GM12878 (cell line): ENCODE measurements around the gene PPP2R2B. TPM values are rescaled to one million over a fixed set of nuclear protein-coding genes. Genes with fewer than 3 reads are reported as not detected.

Source experiments
- ATAC-seq: fragments of 200-7000 bp; cut with Tn5 transposase; 3 replicates; pipeline ENCODE4 v1.9.1; 2020; ENCODE audit warnings: mild to moderate bottlenecking, moderate library complexity
- BruUV-seq: library from RNA; stranded (reverse); fragments of 400-500 nt; replicated peaks from 2 replicates; lab custom pipeline; 2021; lab: Mats Ljungman, UMichigan
- CTCF ChIA-PET: fragments of 300-600 bp; sonication (Branson Sonifier 250); formaldehyde crosslinking; extraction: SDS; loops from one replicate; lab custom pipeline; 2021; ENCODE audit warnings: inconsistent platforms; lab: Yijun Ruan, JAX
- POLR2A ChIA-PET: fragments of 350-600 bp; formaldehyde crosslinking; extraction: SDS; loops from one replicate; lab custom pipeline; 2021; ENCODE audit warnings: inconsistent platforms; lab: Charles Lee
- RAD21 ChIA-PET: fragments of 300-600 bp; sonication (Branson Sonifier 250); formaldehyde crosslinking; loops from one replicate; lab custom pipeline; 2023; ENCODE audit warnings: antibody characterized with exemption; ENCODE audit not compliant: unreplicated experiment; lab: Charles Lee
- SMC1A ChIA-PET: fragments of 300-600 bp; sonication (Branson Sonifier 250); formaldehyde crosslinking; loops from one replicate; lab custom pipeline; 2023; ENCODE audit not compliant: unreplicated experiment, uncharacterized antibody; lab: Charles Lee
- DNase-seq: peaks from one replicate; pipeline ENCODE4 v3.0.0-alpha.2; 2011; ENCODE audit warnings: low read depth, low spot score
- FAIRE-seq: peaks from 3 replicates; lab custom pipeline; 2011; peaks lifted over from hg19 to GRCh38; lab: Jason Lieb, UNC
- H2AFZ ChIP-seq: 2 replicates; pipeline ENCODE4 v1.6.0; 2011; ENCODE audit warnings: low read depth, low read length, control low read depth; ENCODE audit not compliant: control insufficient read depth
- H3K27ac ChIP-seq: 2 replicates; pipeline ENCODE4 v1.5.1; 2011; ENCODE audit warnings: control low read depth; ENCODE audit not compliant: control insufficient read depth, insufficient read depth
- H3K27me3 ChIP-seq, 2 experiments: replicated peaks in 1 of 2; 2 replicates each; pipeline versions ENCODE4 v1.6.0 to v1.6.1; 2011; ENCODE audit warnings: low read length in 1 of 2; ENCODE audit not compliant: control insufficient read depth in 2 of 2, insufficient read depth in 2 of 2
- H3K36me3 ChIP-seq, 2 experiments: 2 replicates each; pipeline ENCODE4 v1.5.1; 2011; ENCODE audit warnings: low read length in 1 of 2; ENCODE audit not compliant: control insufficient read depth in 2 of 2, insufficient read depth in 2 of 2
- H3K4me1 ChIP-seq: 2 replicates; pipeline ENCODE4 v1.6.1; 2011; ENCODE audit warnings: mild to moderate bottlenecking, low read length, moderate library complexity, mixed read lengths; ENCODE audit not compliant: control insufficient read depth, insufficient read depth
- H3K4me2 ChIP-seq: 2 replicates; pipeline ENCODE4 v1.6.0; 2011; ENCODE audit warnings: control low read depth; ENCODE audit not compliant: control insufficient read depth, insufficient read depth
- H3K4me3 ChIP-seq: fragments of 200-600 bp; sonication (generic); 2 replicates; pipeline ENCODE4 v1.5.1; 2016
- H3K79me2 ChIP-seq: 2 replicates; pipeline ENCODE4 v1.6.0; 2011; ENCODE audit warnings: low read length; ENCODE audit not compliant: control insufficient read depth, insufficient read depth
- H3K9ac ChIP-seq: 2 replicates; pipeline ENCODE4 v1.8.0; 2011; ENCODE audit warnings: low read length, control low read depth, mixed read lengths; ENCODE audit not compliant: control insufficient read depth, insufficient read depth
- H3K9me3 ChIP-seq: replicated peaks from 3 replicates; pipeline ENCODE4 v1.5.1; 2011; ENCODE audit warnings: mild to moderate bottlenecking, low read length; ENCODE audit not compliant: control insufficient read depth, insufficient read depth
- H4K20me1 ChIP-seq: 2 replicates; pipeline ENCODE4 v1.6.0; 2011; ENCODE audit not compliant: control insufficient read depth, insufficient read depth
- CEBPB ChIP-seq, 2 experiments: fragments of 150-350 bp in 1 of 2; IDR thresholded peaks; 2 replicates each; pipeline ENCODE4 v1.6.1; 2012 to 2014; ENCODE audit warnings: low read depth in 2 of 2, low read length in 2 of 2, borderline replicate concordance in 1 of 2, inconsistent platforms in 1 of 2
- EGR1 ChIP-seq, 2 experiments: IDR thresholded peaks; 1 replicate in 1 of 2; 2 replicates in 1 of 2; pipeline ENCODE4 v1.6.1; 2011 to 2012; ENCODE audit warnings: low read depth in 2 of 2, low read length in 2 of 2, borderline replicate concordance in 1 of 2, mild to moderate bottlenecking in 1 of 2, moderate library complexity in 1 of 2
- FOS ChIP-seq: IDR thresholded peaks from 3 replicates; pipeline ENCODE4 v1.6.1; 2011; ENCODE audit warnings: borderline replicate concordance; ENCODE audit not compliant: insufficient read length; ENCODE audit errors: extremely low read depth
- GABPA ChIP-seq: IDR thresholded peaks from 2 replicates; pipeline ENCODE4 v1.6.1; 2014; ENCODE audit warnings: antibody characterized with exemption, low read depth, mild to moderate bottlenecking, inconsistent platforms
- MEF2A ChIP-seq: IDR thresholded peaks from 2 replicates; pipeline ENCODE4 v1.6.1; 2011; ENCODE audit warnings: low read depth, mild to moderate bottlenecking, low read length, moderate library complexity; ENCODE audit not compliant: insufficient read depth
- NR2C1 ChIP-seq: fragments of 450-650 bp; IDR thresholded peaks from 2 replicates; pipeline ENCODE4 v1.6.1; 2017; ENCODE audit warnings: antibody characterized with exemption, mild to moderate bottlenecking, moderate library complexity
- PAX8 ChIP-seq: fragments of 450-650 bp; IDR thresholded peaks from 2 replicates; pipeline ENCODE4 v1.6.1; 2017; ENCODE audit warnings: mild to moderate bottlenecking, moderate library complexity
- RAD51 ChIP-seq: fragments of 450-650 bp; IDR thresholded peaks from 2 replicates; pipeline ENCODE4 v1.6.1; 2016; ENCODE audit warnings: moderate library complexity, mild to moderate bottlenecking, inconsistent platforms
- RBBP5 ChIP-seq: fragments of 200-600 bp; sonication (generic); conservative IDR thresholded peaks from 2 replicates; pipeline ENCODE4 v1.6.1; 2016
- RELA ChIP-seq: fragments of 450-650 bp; IDR thresholded peaks from 2 replicates; pipeline ENCODE4 v1.8.0; 2014; ENCODE audit warnings: borderline replicate concordance; ENCODE audit not compliant: partially characterized antibody
- USF2 ChIP-seq: IDR thresholded peaks from 2 replicates; pipeline ENCODE4 v1.6.1; 2011; ENCODE audit warnings: low read depth, low read length, improper control_type of control experiment, borderline replicate concordance
- ZBED1 ChIP-seq: IDR thresholded peaks from 2 replicates; pipeline ENCODE4 v1.6.1; 2016; ENCODE audit warnings: borderline replicate concordance
- ZZZ3 ChIP-seq: IDR thresholded peaks from 2 replicates; pipeline ENCODE4 v1.6.1; 2011; ENCODE audit warnings: low read depth; ENCODE audit not compliant: control insufficient read depth, insufficient read length
- WGBS: methylation state at CpG from one replicate; pipeline ENCODE4 v1.1.6; 2016; ENCODE audit warnings: low lambda C conversion rate; ENCODE audit not compliant: insufficient replicate concordance, insufficient coverage; ENCODE audit errors: missing lambda C conversion rate; 5-methylcytosine and 5-hydroxymethylcytosine counted together
- in situ Hi-C: fragments of 300-500 bp; cut with MboI; formaldehyde crosslinking; loops from 9 replicates; pipeline ENCODE4 v1.14.3; 2018; ENCODE audit warnings: mixed read lengths
- intact Hi-C: fragments of 100-400 bp; cut with micrococcal nuclease; formaldehyde crosslinking; loops from one replicate; pipeline ENCODE4 v1.14.2; 2022; ENCODE audit not compliant: unreplicated experiment
- polyA plus RNA-seq, 11 experiments: library from polyadenylated mRNA; depleted of rRNA in 4 of 11; unstranded in 6 of 11; stranded (reverse) in 5 of 11; fragments of >200 nt; fragmentation: Nextera tagmentation in 4 of 11; fragmentation: Illumina TruSeq in 1 of 11; extraction: Ambion mirVana in 4 of 11; extraction: Trizol in 1 of 11; gene quantifications; 1 replicate in 1 of 11; 2 replicates in 10 of 11; pipeline versions ENCODE4 v1.2.1 to v1.2.3, GENCODE V29; 2011 to 2016; ENCODE audit warnings: inconsistent platforms in 2 of 11, missing spikeins in 2 of 11, low read depth in 1 of 11
- total RNA-seq, 4 experiments: library from RNA; depleted of rRNA in 3 of 4; stranded (reverse); fragments of >200 nt in 3 of 4; fragmentation: Illumina TruSeq in 1 of 4; extraction: Trizol in 1 of 4; gene quantifications; 2 replicates each; pipeline versions ENCODE4 v1.2.1 to v1.2.3, GENCODE V29; 2013 to 2021
- TF ChIP-seq, protein P1 (sequence below): fragments of 150-350 bp; IDR thresholded peaks from 2 replicates; pipeline ENCODE4 v1.6.1; 2014; ENCODE audit warnings: mild to moderate bottlenecking, low read depth, low read length
- TF ChIP-seq, protein P2 (sequence below): fragments of 450-650 bp; IDR thresholded peaks from 2 replicates; pipeline ENCODE4 v1.6.1; 2017; ENCODE audit warnings: antibody characterized with exemption, mild to moderate bottlenecking, moderate library complexity

The PPP2R2B gene
- total and polyA plus RNA-seq, 10 of the 15 experiments (the other 5 are each of a cell fraction or from before 2014, with no cell fraction given), result not detected

DNA sequence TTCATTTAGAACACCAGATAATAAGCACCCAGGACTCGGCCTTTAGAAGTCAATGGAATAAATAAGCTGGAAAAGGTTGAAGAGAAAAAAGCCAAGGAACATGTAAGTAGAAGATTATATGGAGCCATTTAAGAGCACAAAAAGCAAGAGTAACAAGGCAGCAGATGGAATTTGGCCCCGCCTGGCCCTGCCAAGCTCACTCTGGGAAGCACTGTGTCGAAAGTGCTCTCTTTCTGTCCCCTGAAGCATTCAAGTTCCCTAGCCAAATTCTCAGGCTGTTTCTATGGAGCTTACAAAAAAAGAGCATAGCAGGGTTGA, 289.6 kb downstream of the PPP2R2B start:
- Histone ChIP-seq H3K4me3 (no peak overlapping the region), H3K79me2 (no peaks in the 10 kb centered on the region), H3K36me3 (no peaks in the 10 kb centered on the region), H4K20me1 (peaks cover 3% of the 10 kb centered on the region; the same call in 1 of the 2 replicates), H3K4me1 (no peaks in the 10 kb centered on the region), H3K9ac (no peak overlapping the region), H3K4me2 (no peak overlapping the region), H2AFZ (no peak overlapping the region), H3K27me3 (0 out of 4 replicates have a peak, but pooled peaks cover 0 to 3% of the 10 kb centered on the region in 2 experiments), H3K9me3 (no peaks in the 10 kb centered on the region), H3K27ac (no peak overlapping the region)
- TF ChIP-seq ZBED1, result no peak
- no peak for TF ChIP-seq FOS
- TF ChIP-seq, protein P1, sequence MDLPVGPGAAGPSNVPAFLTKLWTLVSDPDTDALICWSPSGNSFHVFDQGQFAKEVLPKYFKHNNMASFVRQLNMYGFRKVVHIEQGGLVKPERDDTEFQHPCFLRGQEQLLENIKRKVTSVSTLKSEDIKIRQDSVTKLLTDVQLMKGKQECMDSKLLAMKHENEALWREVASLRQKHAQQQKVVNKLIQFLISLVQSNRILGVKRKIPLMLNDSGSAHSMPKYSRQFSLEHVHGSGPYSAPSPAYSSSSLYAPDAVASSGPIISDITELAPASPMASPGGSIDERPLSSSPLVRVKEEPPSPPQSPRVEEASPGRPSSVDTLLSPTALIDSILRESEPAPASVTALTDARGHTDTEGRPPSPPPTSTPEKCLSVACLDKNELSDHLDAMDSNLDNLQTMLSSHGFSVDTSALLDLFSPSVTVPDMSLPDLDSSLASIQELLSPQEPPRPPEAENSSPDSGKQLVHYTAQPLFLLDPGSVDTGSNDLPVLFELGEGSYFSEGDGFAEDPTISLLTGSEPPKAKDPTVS, result no peak
- TF ChIP-seq NR2C1, result no peak
- TF ChIP-seq MEF2A, result no peak
- TF ChIP-seq PAX8, result no peak
- no peak for TF ChIP-seq CEBPB (IDR thresholded peaks at IDR 0.05; ENCODE audit: borderline replicate concordance in 1 of 2, low read depth in 2 of 2, low read length in 2 of 2)
- TF ChIP-seq RAD51, result no peak
- TF ChIP-seq RBBP5, result no peak
- no peak for TF ChIP-seq GABPA
- TF ChIP-seq, protein P2, sequence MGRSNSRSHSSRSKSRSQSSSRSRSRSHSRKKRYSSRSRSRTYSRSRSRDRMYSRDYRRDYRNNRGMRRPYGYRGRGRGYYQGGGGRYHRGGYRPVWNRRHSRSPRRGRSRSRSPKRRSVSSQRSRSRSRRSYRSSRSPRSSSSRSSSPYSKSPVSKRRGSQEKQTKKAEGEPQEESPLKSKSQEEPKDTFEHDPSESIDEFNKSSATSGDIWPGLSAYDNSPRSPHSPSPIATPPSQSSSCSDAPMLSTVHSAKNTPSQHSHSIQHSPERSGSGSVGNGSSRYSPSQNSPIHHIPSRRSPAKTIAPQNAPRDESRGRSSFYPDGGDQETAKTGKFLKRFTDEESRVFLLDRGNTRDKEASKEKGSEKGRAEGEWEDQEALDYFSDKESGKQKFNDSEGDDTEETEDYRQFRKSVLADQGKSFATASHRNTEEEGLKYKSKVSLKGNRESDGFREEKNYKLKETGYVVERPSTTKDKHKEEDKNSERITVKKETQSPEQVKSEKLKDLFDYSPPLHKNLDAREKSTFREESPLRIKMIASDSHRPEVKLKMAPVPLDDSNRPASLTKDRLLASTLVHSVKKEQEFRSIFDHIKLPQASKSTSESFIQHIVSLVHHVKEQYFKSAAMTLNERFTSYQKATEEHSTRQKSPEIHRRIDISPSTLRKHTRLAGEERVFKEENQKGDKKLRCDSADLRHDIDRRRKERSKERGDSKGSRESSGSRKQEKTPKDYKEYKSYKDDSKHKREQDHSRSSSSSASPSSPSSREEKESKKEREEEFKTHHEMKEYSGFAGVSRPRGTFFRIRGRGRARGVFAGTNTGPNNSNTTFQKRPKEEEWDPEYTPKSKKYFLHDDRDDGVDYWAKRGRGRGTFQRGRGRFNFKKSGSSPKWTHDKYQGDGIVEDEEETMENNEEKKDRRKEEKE, result no peak
- TF ChIP-seq ZZZ3, result no peak
- no peak for TF ChIP-seq USF2
- no peak for TF ChIP-seq RELA
- TF ChIP-seq EGR1 (IDR thresholded peaks at IDR 0.05; ENCODE audit: borderline replicate concordance in 1 of 2, low read depth in 2 of 2, low read length in 2 of 2), result no peak
- ChIA-PET CTCF (interaction anchor here (1.6 kb wide), 1 partner anchor 8 kb away, joined by 4 read pairs; no protein-coding TSS in a partner anchor), SMC1A (no interaction called here), POLR2A (no interaction called here), RAD21 (interaction anchor here (1.0 kb wide), 1 partner anchor 41 kb away, joined by 3 read pairs; no protein-coding TSS in a partner anchor)
- no peak for DNase-seq
- in situ Hi-C loops (no loop called here), intact Hi-C loops (no loop called here)
- no peak for FAIRE-seq
- ATAC-seq, result no peak
- no TSS peak for BruUV-seq
- 2% methylated on average over 3 of the region's 3 CpGs for WGBS
